Inflammatory macrophage treated with lipopolysaccharide for 1 hour (primary cell): Measurements from ENCODE around the gene ZNF512.
"Not testable (repeated sequence)": the region's sequence is repeated elsewhere in the genome, so short reads cannot be mapped to it uniquely, and the experiment has no call there.

Source experiments
- DNase-seq, 2 donors: peaks; one replicate each; pipeline ENCODE4 v3.0.0-alpha.2; 2020 to 2022

Gene ZNF512, protein sequence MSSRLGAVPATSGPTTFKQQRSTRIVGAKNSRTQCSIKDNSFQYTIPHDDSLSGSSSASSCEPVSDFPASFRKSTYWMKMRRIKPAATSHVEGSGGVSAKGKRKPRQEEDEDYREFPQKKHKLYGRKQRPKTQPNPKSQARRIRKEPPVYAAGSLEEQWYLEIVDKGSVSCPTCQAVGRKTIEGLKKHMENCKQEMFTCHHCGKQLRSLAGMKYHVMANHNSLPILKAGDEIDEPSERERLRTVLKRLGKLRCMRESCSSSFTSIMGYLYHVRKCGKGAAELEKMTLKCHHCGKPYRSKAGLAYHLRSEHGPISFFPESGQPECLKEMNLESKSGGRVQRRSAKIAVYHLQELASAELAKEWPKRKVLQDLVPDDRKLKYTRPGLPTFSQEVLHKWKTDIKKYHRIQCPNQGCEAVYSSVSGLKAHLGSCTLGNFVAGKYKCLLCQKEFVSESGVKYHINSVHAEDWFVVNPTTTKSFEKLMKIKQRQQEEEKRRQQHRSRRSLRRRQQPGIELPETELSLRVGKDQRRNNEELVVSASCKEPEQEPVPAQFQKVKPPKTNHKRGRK

DNA sequence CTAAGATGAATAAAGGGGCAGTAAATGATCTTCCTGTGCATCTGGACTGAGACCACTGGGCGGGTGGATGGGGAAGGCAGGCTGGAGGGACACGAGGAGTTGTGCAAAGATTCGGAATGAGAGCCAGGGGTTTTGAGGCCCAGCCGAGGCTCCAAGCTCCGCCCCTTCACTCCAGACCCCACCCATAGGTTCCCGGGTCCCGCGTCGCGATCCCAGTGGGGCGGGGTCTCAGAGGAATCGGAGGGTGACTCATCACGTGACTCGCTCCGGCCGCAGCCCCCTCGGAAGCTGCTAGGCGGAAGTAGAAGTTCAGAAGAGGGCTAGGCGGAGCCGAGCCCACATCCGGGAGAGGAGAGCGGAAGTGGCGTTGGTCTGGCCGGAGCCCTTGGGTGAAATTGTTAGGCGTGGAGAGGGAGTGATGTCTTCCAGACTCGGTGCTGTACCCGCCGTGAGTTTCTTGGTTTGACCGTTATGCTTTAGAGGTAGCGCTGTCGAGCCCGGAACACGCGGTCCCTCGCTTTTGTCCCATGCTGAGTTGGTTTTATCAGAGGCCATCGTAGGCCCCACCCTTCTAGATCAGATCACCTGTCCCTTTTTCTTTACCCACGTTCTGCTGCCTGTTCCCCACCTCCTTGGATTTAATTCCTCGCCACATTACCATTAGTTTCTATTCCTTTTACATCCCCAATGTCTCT, at the start of gene ZNF512:
Gene ZNF512, plus strand, starts transcription at position 348 of the 695 bp plus-strand sequence. Its CDS starts 71 bp downstream, at position 419.
- peak; percentile 77 to 81 for DNase-seq

DNA sequence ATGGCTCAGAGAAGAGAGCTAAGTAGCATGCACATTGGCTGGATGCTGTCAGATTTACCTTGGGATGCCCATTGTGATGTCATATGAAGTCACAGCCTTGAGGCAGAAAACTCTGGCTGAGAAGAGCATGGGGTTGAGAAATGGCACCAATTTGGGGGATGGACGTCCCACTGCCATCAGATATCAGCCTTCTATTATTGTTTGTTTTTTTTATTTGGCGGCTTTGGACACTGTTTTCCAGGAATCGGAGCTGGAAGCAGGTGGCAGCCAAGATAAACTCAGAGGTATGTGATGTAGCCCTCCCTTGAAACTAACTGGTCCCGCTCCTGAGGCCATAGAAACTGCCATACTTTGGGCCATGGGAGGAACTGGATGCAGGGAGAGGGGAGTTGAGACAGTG, 45.6 kb upstream of the ZNF512 start:
- DNase-seq = no peak

DNA sequence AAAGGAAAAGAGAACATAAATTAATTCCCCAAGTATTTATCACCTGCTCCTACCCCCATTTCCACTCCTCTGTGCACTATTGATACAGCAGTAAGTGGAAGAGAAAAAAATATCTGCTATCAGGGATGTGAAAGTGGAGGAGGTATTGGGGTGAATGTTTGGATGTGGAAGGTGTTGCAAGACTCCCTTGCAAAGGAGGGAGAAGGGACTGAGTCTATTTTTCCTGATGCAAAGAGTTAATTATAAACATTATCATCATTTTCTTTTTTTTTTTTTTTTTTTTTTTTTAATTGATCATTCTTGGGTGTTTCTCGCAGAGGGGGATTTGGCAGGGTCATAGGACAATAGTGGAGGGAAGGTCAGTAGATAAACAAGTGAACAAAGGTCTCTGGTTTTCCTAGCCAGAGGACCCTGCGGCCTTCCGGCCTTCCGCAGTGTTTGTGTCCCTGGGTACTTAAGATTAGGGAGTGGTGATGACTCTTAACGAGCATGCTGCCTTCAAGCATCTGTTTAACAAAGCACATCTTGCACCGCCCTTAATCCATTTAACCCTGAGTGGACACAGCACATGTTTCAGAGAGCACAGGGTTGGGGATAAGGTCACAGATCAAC, 43.9 kb upstream of the ZNF512 start:
- not testable (repeated sequence) for DNase-seq

DNA sequence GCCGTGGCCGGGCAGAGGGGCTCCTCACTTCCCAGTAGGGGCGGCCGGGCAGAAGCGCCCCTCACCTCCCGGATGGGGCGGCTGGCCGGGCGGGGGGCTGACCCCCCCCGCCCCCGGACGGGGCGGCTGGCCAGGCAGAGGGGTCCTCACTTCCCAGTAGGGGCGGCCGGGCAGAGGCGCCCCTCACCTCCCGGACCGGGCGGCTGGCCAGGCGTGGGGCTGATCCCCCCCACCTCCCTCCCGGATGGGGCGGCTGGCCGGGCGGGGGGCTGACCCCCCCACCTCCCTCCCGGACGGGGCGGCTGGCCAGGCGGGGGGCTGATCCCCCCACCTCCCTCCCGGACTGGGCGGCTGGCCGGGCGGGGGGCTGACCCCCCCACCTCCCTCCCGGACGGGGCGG, 43.2 kb upstream of the ZNF512 start:
- not testable (repeated sequence) for DNase-seq

DNA sequence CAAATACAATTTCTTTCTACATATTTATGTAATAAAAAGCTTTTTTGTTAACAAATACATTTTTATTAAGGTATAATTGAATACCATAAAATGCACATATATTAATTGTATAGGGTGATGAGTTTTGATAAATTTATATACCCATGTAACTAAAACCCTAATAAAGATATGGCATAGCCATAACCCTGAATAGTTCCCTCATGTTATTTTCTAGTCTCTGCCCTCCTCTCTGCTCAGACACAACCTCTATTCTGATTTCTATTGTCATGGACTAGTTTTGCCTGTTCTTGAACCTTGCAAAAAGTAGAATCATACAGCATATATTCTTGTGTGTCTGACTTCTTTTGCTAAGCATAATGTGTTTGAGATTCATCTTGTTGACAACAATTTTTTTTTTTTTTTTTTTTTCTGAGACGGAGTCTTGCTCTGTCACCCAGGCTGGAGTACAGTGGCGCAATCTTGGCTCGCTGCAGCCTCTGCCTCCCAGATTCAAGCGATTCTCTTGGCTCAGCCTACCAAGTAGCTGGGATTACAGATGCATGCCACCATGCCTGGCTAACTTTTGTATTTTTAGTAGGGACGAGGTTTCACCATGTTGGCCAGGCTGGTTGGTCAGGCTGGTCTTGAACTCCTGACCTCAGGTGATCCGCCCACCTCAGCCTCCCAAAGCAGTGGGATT, 38.6 kb upstream of the ZNF512 start:
- no peak for DNase-seq

DNA sequence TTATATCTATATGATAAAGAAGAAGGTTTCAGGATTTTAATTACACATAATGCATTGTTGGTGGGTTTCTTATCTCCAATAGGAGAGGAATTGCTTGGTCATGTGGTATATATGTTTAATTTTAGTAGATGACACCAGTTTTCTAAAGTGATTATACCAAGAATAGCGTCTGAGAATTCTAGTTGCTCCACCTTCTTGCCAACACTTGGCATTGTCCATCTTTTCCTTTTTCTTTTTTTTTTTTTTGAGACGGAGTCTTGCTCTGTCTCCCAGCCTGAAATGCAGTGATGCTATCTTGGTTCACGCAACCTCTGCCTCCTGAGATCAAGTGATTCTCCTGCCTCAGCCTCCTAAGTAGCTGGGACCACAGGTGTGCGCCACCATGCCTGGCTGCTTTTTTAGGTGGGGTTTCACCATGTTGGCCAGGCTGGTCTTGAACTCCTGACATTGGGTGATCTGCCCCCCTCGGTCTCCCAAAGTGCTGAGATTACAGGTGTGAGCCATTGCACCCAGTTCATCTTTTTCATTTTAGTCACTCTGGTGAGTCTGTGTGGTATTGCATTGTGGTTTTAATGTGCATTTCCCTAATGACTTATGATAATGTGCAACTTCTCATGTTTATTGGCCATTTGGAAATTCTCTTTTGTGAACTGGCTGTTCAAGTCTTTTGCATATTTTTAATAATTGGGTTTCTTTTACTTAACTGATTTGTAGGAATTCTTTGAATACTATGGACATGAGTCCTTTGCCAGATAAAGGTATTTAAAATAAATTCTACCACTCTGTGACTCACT, 37.3 kb upstream of the ZNF512 start:
- DNase-seq = peak in 1 of 2 donors; percentile 29

DNA sequence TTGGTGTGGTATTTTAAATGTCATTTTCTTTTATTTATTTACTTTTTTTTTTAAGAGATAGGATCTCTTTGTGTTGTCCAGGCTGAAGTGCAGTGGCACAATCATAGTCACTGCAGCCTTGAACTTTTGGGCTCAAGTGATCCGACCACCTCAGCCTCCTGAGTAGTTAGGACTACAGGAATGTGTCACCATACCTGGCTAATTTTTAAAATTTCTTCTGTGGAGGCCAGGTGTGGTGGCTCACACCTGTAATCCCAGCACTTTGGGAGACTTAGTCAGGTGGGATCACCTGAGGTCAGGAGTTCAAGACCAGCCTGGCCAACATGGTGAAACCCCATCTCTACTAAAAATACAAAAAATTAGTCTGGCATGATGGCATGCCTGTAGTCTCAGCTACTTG, 33.5 kb upstream of the ZNF512 start:
- no peak for DNase-seq

DNA sequence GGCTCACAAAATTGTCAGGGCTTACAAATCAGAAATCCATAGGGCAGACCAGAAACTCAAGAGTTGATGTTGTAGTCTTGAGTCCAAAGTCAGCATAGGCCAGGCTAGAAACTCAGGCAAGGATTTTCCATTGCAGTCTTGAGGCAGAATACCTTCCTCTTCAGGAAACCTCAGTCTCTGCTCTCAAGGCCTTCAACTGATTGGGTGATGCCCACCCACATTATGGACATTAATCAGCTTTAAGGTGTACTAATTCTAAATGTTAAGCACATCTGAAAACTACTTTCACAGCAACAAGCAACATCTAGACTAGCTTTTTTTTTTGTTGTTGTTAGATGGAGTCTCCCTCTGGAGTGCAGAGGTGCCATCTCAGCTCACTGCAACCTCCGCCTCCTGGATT, 31.3 kb upstream of the ZNF512 start:
- no peak for DNase-seq

DNA sequence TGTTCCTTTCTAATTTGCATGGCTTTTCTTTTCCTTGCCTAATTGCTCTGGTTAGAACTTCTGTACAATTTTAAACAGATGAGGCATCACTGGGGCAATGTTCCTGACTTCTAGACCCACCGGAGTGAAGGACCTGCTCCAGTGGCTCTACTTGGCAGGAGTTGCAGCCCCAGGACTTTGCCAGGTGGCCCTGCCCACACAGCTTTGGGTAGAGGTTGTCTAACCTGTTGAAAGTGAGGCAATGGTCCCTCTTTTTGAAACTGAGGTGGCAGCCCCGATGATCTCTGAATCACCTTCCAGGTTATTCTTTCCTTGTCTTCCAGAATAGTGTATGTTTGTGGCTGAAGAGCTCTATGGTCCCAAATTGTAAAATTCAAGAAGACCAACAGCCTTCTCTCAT, 29.9 kb upstream of the ZNF512 start:
- no peak for DNase-seq

DNA sequence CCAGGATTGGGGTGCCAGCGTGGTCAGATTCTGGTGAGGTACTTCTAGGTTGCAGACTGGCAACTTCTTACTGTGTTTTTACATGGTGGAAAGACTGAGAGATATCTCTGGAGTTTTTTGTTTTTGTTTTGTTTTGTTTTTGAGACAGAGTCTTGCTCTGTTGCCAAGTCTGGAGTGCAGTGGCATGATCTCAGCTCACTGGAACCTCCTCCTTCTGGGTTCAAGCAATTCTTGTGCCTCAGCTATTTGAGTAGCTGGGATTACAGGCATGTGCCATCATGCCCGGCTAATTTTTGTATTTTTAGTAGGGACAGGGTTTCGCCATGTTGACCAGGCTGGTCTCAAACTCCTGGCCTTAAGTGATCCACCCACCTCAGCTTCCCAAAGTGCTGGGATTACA, 28.4 kb upstream of the ZNF512 start:
- DNase-seq = not testable (repeated sequence)

DNA sequence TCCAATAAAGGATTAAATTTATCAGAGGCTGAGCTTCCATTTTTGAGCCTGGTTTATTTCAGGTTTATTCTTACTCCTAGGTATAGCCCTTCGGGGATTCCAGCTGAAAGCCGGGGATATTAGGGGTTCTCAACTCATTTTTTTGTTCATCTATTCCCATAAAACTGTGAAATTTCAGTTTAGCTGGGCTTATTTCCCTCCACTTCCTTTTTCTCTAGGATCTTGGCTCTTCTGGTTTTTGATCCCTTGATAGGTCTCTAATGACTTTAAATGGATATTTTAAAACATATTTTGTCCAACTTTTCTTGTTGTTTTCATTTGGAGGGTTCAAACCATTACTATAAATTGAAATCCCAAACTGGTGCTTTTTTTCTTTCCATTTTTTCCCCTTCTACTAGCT, 23.6 kb upstream of the ZNF512 start:
- no peak for DNase-seq

DNA sequence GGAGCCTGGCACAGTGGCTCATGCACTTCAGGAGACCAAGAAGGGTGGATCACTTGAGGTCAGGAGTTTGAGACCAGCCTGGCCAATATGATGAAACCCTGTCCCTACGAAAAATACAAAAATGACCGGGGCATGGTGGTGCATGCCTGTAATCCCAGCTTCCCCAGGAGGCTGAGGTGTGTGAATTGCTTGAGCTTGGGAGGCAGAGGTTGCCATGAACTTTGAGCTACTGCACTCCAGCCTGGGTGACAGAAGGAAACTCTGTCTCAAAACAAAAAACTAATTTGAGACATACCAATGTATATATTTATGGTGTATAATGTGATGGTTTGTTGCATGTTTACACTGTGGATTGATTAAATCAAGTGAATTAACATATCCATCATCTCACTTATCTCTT, 21.8 kb upstream of the ZNF512 start:
- DNase-seq = no peak

DNA sequence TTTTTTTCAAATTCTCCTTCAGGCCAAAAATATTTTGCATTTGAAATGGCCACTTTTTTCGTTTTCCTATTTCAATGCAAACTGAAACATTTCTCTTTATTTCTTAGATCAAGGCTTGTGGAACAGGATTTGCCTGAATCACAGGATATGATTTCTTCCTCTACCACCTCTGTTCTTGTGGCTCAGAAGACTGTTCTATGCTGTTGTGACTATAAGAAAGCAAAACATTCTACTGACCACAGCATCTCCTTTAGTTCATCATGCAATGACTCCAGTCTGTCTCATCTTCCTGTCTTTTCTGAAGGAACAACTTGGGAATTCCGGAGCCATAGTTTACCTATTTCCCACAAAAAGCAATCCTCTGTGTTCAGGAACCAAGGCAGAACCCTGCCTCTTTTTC, 16.2 kb upstream of the ZNF512 start:
- no peak for DNase-seq

DNA sequence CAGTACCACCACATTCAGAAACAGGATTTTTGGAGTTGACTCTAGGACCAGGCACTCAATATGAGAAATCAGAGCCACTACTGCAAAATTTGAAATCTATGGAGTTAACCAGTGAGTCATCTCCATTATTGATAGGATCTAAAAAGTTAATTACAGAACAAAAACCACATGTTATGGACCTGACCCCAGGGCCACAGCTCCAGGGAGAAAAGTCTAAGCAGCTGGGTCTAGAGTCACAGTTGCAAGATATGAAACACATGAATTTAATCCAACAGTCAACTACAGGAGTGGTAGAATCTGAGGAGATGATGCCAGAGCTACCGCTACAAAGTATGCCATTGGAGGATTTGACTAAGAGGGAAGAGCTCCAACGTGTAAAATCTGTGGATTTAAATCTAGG, 13.4 kb upstream of the ZNF512 start:
- no peak for DNase-seq

DNA sequence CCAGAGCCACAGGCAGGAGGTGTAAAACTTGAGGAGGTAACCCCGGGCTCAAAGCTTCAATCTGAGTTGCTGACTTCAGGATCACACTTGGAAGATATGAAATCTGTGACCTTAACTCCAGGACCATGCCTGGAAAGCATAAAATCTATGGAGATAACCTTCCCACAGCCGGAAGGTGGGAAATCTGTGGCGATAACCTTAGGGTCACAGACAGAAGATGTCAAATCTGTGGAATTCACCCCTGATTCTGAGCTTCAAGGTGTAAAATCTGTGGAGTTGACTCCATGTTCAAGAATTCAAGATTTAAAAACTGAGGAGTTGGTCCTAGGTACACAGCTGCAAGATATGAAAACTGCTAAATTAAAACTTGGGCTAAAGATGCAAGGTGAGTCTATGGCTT, 11.6 kb upstream of the ZNF512 start:
- no peak for DNase-seq

DNA sequence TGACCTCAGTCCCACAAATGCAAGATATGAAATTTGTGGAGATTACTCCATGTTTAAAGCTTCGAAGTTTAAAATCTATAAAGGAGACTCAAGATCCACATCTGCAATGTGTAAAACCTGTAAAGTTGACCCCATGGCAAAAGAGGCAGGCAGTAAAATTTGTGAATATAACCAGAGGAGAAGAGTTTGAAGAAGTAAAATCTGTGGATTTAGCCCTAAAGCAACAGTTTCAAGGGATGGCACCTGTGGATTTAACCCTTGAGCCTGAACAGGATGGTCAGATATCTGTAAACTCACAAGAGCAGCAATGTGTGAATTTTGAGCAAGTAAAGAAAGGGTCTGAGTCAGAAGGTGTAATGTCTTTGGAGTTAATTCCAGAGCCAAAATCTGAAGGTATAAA, 11.2 kb upstream of the ZNF512 start:
- no peak for DNase-seq

DNA sequence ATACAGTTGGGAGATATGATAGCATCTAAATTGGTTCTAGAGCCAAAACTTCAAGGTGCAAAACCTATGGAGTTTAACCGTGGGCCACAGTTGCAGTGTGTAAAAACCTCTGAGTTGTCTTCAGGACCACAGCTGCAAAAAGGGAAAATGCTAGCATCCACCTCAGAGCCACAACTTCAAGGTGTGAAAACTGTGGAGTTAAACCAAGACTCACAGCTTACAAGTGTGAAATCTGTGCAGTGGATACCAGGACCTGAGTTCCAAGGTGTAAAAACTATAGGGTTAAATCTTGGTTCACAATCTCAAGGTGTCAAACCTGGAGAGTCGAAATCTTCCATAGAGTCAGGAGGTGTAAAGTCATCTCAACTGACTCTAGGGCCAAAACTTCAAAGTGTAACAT, 10.4 kb upstream of the ZNF512 start:
- DNase-seq = no peak

DNA sequence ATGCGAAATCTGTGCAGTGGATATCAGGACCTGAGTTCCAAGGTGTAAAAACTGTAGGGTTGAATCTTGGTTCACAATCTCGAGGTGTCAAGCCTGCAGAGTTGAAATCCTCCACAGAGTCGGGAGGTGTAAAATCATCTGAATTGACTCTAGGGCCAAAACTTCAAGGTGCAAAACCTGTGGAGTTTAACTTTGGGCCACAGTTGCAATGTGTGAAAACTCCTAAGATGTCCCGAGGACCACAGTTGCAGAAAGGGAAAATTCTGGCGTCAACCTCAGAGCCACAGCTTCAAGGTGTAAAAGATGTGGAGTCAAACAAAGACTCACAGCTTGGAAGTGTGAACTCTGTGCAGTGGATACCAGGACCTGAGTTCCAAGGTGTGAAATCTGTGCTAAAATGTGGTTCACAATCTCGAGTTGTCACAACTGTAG, 9.8 kb upstream of the ZNF512 start:
- no peak for DNase-seq

DNA sequence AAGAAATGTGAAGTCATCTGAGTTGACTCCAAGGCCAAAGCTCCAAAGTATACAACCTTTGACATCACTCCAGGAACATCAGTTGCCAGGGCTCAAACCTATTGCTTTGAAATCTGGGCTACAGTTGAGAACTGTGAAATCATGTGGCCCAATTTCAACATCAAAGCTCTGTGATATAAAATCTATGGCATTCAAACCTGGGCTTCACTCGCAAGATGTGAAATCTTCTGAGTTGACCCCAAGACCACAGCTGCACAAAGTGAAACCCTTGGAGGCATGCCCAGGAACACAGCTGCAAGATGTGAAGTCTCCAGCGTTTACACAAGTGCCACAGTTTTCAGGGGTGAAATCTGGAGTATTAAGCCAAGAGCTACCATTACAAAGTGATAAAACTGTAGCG, 9.4 kb upstream of the ZNF512 start:
- no peak for DNase-seq

DNA sequence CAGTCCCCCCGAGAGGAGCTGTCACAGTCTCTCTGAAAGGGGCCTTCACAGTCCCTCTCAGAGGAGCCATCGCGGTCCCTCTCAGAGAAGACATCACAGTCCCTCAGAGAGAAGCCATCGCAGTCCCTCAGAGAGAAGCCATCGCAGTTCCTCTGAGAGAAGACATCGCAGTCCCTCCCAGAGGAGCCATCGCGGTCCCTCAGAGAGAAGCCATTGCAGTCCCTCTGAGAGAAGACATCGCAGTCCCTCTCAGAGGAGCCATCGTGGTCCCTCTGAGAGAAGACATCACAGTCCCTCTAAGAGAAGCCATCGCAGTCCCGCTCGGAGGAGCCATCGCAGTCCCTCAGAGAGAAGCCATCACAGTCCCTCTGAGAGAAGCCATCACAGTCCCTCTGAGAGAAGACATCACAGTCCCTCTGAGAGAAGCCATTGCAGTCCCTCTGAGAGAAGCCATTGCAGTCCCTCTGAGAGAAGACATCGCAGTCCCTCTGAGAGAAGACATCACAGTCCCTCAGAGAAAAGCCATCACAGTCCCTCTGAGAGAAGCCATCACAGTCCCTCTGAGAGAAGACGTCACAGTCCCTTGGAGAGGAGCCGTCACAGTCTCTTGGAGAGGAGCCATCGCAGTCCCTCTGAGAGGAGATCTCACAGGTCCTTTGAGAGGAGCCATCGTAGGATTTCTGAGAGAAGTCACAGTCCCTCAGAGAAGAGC, 1.3 kb upstream of the ZNF512 start:
- no peak for DNase-seq

DNA sequence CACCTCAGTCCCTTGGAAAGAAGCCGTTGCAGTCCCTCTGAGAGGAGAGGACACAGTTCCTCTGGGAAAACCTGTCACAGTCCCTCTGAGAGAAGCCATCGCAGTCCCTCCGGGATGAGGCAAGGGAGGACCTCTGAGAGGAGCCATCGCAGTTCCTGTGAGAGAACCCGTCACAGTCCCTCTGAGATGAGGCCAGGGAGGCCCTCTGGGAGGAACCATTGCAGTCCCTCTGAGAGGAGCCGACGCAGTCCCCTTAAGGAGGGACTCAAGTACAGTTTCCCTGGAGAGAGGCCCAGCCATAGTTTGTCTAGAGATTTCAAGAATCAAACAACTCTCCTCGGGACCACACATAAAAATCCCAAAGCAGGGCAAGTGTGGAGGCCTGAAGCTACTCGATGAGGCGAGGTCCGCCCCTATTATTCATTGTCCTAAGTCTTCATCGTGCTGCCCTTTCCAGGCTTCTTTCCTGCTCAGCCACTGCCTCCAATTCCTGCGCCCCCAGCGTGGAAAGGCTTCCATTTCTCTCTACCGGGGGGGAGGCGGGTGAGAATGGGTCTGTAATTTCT, 630 bp upstream of the ZNF512 start:
- no peak for DNase-seq
